HEK293 (cell line): ENCODE measurements around the gene WASL.

Source experiments
- CTCF ChIA-PET: fragments of 350-600 bp; formaldehyde crosslinking; extraction: SDS; loops from one replicate; lab custom pipeline; 2021; ENCODE audit warnings: antibody characterized with exemption; lab: Yijun Ruan, JAX
- POLR2A ChIA-PET: fragments of 300-600 bp; formaldehyde crosslinking; extraction: SDS; loops from one replicate; lab custom pipeline; 2020; ENCODE audit warnings: antibody characterized with exemption, inconsistent platforms; lab: Yijun Ruan, JAX
- H3K27ac ChIP-seq: fragments of 200-500 bp; sonication (Bioruptor generic); 2 replicates; pipeline ENCODE4 v1.5.1; 2014; ENCODE audit warnings: low read depth, low read length, control low read depth, inconsistent platforms; ENCODE audit errors: extremely low read depth
- H3K36me3 ChIP-seq, 2 experiments: fragments of 200-500 bp in 1 of 2; sonication (Bioruptor generic) in 1 of 2; 1 replicate in 1 of 2; 2 replicates in 1 of 2; pipeline ENCODE4 v1.5.1; 2014 to 2017; ENCODE audit warnings: inconsistent platforms in 2 of 2, low read length in 2 of 2; ENCODE audit not compliant: control insufficient read depth in 2 of 2, insufficient read depth in 1 of 2
- H3K4me1 ChIP-seq: fragments of 200-500 bp; sonication (Bioruptor generic); 2 replicates; pipeline ENCODE4 v1.5.1; 2014; ENCODE audit warnings: mild to moderate bottlenecking, low read length, inconsistent platforms; ENCODE audit not compliant: control insufficient read depth, insufficient read depth
- H3K4me3 ChIP-seq: 2 replicates; pipeline ENCODE4 v1.5.1; 2011; ENCODE audit warnings: low read depth, mild to moderate bottlenecking, control low read depth, low read length, moderate library complexity
- H3K9me3 ChIP-seq: fragments of 200-500 bp; sonication (Bioruptor generic); 2 replicates; pipeline ENCODE4 v1.5.1; 2014; ENCODE audit warnings: low read depth, low read length, inconsistent platforms; ENCODE audit not compliant: control insufficient read depth, insufficient read depth
- HOXC10 ChIP-seq: sonication (generic); formaldehyde crosslinking; IDR thresholded peaks from 2 replicates; pipeline ENCODE4 v1.8.1; 2023; ENCODE audit warnings: mild to moderate bottlenecking, missing genetic modification reagents
- INSM2 ChIP-seq: fragments of 450-650 bp; formaldehyde crosslinking; IDR thresholded peaks from 2 replicates; pipeline ENCODE4 v1.5.1; 2016; ENCODE audit warnings: missing biosample characterization, missing genetic modification characterization
- OVOL3 ChIP-seq: fragments of 450-650 bp; formaldehyde crosslinking; IDR thresholded peaks from 2 replicates; pipeline ENCODE4 v1.5.1; 2016; ENCODE audit warnings: missing biosample characterization, missing genetic modification characterization
- TSHZ1 ChIP-seq: fragments of 450-650 bp; formaldehyde crosslinking; IDR thresholded peaks from 2 replicates; pipeline ENCODE4 v1.5.1; 2016; ENCODE audit warnings: missing biosample characterization, missing genetic modification characterization, borderline replicate concordance
- ZEB2 ChIP-seq: fragments of 450-650 bp; formaldehyde crosslinking; IDR thresholded peaks from 2 replicates; pipeline ENCODE4 v1.5.1; 2016; ENCODE audit warnings: missing biosample characterization, missing genetic modification characterization
- ZNF121 ChIP-seq: fragments of 450-650 bp; formaldehyde crosslinking; IDR thresholded peaks from 2 replicates; pipeline ENCODE4 v1.5.1; 2016; ENCODE audit warnings: missing biosample characterization, missing genetic modification characterization
- ZNF175 ChIP-seq: fragments of 450-650 bp; formaldehyde crosslinking; IDR thresholded peaks from 2 replicates; pipeline ENCODE4 v1.5.1; 2016; ENCODE audit warnings: missing biosample characterization, missing genetic modification characterization
- ZNF184 ChIP-seq: fragments of 450-650 bp; IDR thresholded peaks from 2 replicates; pipeline ENCODE4 v1.5.1; 2018; ENCODE audit warnings: missing biosample characterization, mild to moderate bottlenecking, missing genetic modification characterization
- ZNF202 ChIP-seq: fragments of 450-650 bp; formaldehyde crosslinking; IDR thresholded peaks from 2 replicates; pipeline ENCODE4 v1.5.1; 2016; ENCODE audit warnings: missing biosample characterization, missing genetic modification characterization, borderline replicate concordance
- ZNF362 ChIP-seq: fragments of 450-650 bp; formaldehyde crosslinking; IDR thresholded peaks from 2 replicates; pipeline ENCODE4 v1.5.1; 2016; ENCODE audit warnings: missing biosample characterization, missing genetic modification characterization
- ZNF488 ChIP-seq: fragments of 450-650 bp; formaldehyde crosslinking; IDR thresholded peaks from 2 replicates; pipeline ENCODE4 v1.5.1; 2016; ENCODE audit warnings: missing biosample characterization, missing genetic modification characterization
- ZNF548 ChIP-seq: fragments of 450-650 bp; formaldehyde crosslinking; IDR thresholded peaks from 2 replicates; pipeline ENCODE4 v1.5.1; 2016; ENCODE audit warnings: missing biosample characterization, missing genetic modification characterization
- ZNF558 ChIP-seq: fragments of 450-650 bp; formaldehyde crosslinking; IDR thresholded peaks from 2 replicates; pipeline ENCODE4 v1.5.1; 2016; ENCODE audit warnings: missing biosample characterization, missing genetic modification characterization
- ZNF571 ChIP-seq: fragments of 450-650 bp; formaldehyde crosslinking; IDR thresholded peaks from 2 replicates; pipeline ENCODE4 v1.5.0; 2017; ENCODE audit warnings: missing biosample characterization, missing genetic modification characterization
- ZNF580 ChIP-seq: fragments of 450-650 bp; formaldehyde crosslinking; IDR thresholded peaks from 2 replicates; pipeline ENCODE4 v1.5.1; 2016; ENCODE audit warnings: missing biosample characterization, missing genetic modification characterization
- ZNF585B ChIP-seq: fragments of 450-650 bp; formaldehyde crosslinking; IDR thresholded peaks from 2 replicates; pipeline ENCODE4 v1.5.1; 2016; ENCODE audit warnings: missing biosample characterization, missing genetic modification characterization
- ZNF610 ChIP-seq: fragments of 450-650 bp; formaldehyde crosslinking; IDR thresholded peaks from 2 replicates; pipeline ENCODE4 v1.5.1; 2016; ENCODE audit warnings: missing biosample characterization, missing genetic modification characterization, borderline replicate concordance
- ZNF692 ChIP-seq: fragments of 450-650 bp; formaldehyde crosslinking; IDR thresholded peaks from 2 replicates; pipeline ENCODE4 v1.5.1; 2016; ENCODE audit warnings: missing biosample characterization, missing genetic modification characterization
- ZNF843 ChIP-seq: fragments of 450-650 bp; formaldehyde crosslinking; IDR thresholded peaks from 2 replicates; pipeline ENCODE4 v1.5.1; 2016; ENCODE audit warnings: missing biosample characterization, missing genetic modification characterization
- ZSCAN30 ChIP-seq: fragments of 450-650 bp; IDR thresholded peaks from 2 replicates; pipeline ENCODE4 v1.5.1; 2018; ENCODE audit warnings: missing biosample characterization, mild to moderate bottlenecking, missing genetic modification characterization, moderate library complexity

Gene WASL

GRCh38 chr7:123641901-123642300 lies 106.9 kb downstream of the WASL start:
- peaks cover 9% of the 10 kb centered on the region for H3K4me1 ChIP-seq
- TF ChIP-seq ZNF202 (tag by site-specific recombination) (no peak), ZNF362 (no peak), ZNF121 (tag by site-specific recombination) (no peak), ZSCAN30 (tag by site-specific recombination) (no peak), ZNF571 (no peak), OVOL3 (no peak), TSHZ1 (no peak), ZNF580 (tag by site-specific recombination) (no peak), ZNF843 (no peak), ZNF175 (tag by site-specific recombination) (no peak), ZNF692 (tag by site-specific recombination) (no peak), INSM2 (tag by site-specific recombination) (no peak), ZNF548 (tag by site-specific recombination) (no peak), ZNF558 (tag by site-specific recombination) (no peak), ZNF488 (tag by site-specific recombination) (no peak), ZEB2 (tag by site-specific recombination) (no peak), ZNF585B (tag by site-specific recombination) (no peak), HOXC10 (CRISPR knock-in tag) (no peak), ZNF184 (no peak), ZNF610 (tag by site-specific recombination) (no peak)
- TF ChIP-seq, all 188 proteins: peak for 0
- Histone ChIP-seq H3K4me3 (no peak overlapping the region), H3K9me3 (no peaks in the 10 kb centered on the region), H3K27ac (no peak overlapping the region), H3K36me3 (no peaks in the 10 kb centered on the region)
- ChIA-PET POLR2A (no interaction called here), CTCF (interaction anchor here (0.9 kb wide), 1 partner anchor 18 kb away, joined by 3 read pairs; no protein-coding TSS in a partner anchor)
